A673 (cell line): ENCODE measurements around the gene HPCAL1.

ENCODE experiments used
- CTCF ChIP-seq: fragments of 300-800, 200-600 bp; sonication (generic); conservative IDR thresholded peaks from 2 replicates; pipeline ENCODE4 v1.5.1; 2017; ENCODE audit warnings: low read depth, mild to moderate bottlenecking, antibody characterized with exemption, low read length, moderate library complexity, mixed read lengths
- EZH2 ChIP-seq: fragments of 200-600 bp; sonication (generic); IDR thresholded peaks from 2 replicates; pipeline ENCODE4 v1.6.1; 2017; ENCODE audit warnings: borderline replicate concordance, low read depth, mild to moderate bottlenecking, mixed read lengths, antibody characterized with exemption, low read length; ENCODE audit not compliant: poor library complexity, severe bottlenecking

- no peak for TF ChIP-seq EZH2
- TF ChIP-seq CTCF: no peak
Observed at GRCh38 chr2:10260130-10260529, 42.6 kb upstream of the HPCAL1 start.
